Fibroblast of the aortic adventitia (primary cell): ENCODE measurements around the gene SERTAD3. TPM values are rescaled to one million over a fixed set of nuclear protein-coding genes. Genes with fewer than 3 reads are reported as not detected.
"Not testable (repeated sequence)": the region's sequence is repeated elsewhere in the genome, so short reads cannot be mapped to it uniquely, and the experiment has no call there.

ENCODE experiments used
- DNase-seq: peaks from one replicate; pipeline ENCODE4 v3.0.0-alpha.2; 2010; ENCODE audit warnings: low read depth
- H3K4me3 ChIP-seq: 2 replicates; pipeline ENCODE4 v1.5.1; 2011; ENCODE audit warnings: low read depth, mild to moderate bottlenecking, control low read depth, low read length, moderate library complexity
- CTCF ChIP-seq: IDR thresholded peaks from 2 replicates; pipeline ENCODE4 v1.5.1; 2011; ENCODE audit warnings: mild to moderate bottlenecking, low read length, control low read depth, inconsistent platforms; ENCODE audit not compliant: insufficient read depth
- total RNA-seq: library from RNA; depleted of rRNA; stranded (reverse); fragments of >200 nt; gene quantifications from 2 replicates; pipeline ENCODE4 v1.2.3, GENCODE V29; 2012; ENCODE audit warnings: low replicate concordance

Gene SERTAD3, protein sequence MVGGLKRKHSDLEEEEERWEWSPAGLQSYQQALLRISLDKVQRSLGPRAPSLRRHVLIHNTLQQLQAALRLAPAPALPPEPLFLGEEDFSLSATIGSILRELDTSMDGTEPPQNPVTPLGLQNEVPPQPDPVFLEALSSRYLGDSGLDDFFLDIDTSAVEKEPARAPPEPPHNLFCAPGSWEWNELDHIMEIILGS
- total RNA-seq: 6.2 and 24.4 TPM in 2 replicates

DNA sequence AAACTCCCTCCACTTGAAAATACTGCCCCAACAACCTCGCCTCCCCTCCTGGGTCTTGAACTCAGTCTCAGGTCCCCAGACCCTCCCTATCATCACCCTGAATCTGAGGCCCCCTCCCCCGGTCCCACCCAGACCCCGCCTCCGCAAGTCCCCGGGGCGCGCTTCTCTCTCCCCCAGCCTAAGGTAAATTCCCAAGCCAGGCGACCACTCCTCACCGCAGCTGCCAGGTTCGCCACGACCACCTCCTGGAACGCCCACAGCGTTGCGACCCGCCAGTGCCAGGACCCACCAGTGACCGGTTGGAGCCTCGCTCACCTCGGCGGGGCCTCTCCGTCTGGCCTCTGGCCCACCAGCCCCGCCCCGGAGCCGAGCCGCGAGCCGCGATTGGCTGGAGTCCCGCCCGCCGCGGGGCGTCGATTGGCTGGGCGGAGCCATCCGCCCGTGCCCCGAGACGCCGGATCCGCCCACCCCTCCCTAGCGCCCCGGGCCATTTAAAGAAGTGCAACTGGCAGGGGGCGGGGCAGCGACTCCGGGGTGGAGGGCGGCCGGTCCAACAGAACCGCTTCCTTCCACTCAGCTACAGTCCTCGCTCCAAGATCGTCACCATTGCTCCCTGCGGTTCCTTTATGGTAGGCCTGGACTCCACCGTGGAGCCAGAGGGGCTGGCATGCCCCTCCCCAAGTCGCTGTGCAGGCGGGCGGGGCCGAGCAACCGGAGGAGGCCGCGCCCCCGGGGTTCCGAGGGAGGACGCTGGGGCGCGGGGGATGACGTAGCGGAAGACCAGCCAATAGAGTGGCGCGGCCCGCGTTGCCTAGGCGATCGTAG is at the start of gene SERTAD3:
Gene SERTAD3, minus strand, starts transcription at position 336 of the 825 bp plus-strand sequence. CDS start 2,255 bp downstream, outside the sequence.
- peak within 1 kb of the TSS; percentile 84 for H3K4me3 ChIP-seq
- peak; percentile 92 for DNase-seq
- no peak for TF ChIP-seq CTCF

DNA sequence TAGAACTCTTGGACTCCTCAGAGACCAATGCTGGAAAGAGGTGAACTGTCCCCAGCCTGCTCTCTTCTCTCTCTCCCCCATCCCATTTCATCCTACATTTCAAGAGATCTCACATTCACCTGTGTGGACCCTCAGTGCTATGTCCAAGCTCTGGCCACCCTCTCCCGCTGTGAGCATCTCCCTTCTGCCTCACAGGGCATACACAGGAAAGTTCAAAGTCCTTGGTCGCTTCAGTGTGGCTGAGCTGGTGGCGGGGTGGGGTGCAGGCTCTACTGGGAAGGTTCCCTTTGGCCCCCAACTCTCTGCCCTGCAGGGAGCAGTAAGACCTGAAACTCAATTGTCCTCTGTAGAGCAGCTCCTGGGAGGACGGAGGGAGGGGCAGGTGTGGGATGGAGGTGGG is 49.6 kb upstream of the SERTAD3 start:
- DNase-seq: no peak
- no peak for TF ChIP-seq CTCF
- H3K4me3 ChIP-seq: no peak overlapping the region

DNA sequence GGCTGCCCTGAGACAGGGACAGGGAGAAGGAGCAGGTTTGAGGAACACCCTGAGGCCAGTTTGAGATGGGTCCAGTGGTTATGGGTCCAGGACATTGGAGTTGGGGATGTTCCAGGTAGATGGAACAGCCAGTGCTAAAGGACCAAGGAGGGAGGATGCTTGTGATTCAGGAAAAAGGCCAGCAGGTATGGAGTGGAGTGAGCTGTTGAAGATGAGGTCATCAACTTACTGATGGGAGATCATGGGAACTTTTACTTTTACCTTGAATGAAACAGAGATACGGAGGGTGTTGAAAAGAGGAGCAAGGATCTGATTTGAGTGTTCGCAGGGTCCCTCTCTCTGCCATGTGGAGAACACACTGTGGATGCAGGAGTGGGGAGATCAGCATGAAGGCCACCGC is 48.1 kb upstream of the SERTAD3 start:
- DNase-seq: no peak
- no peak overlapping the region for H3K4me3 ChIP-seq
- TF ChIP-seq CTCF: no peak

DNA sequence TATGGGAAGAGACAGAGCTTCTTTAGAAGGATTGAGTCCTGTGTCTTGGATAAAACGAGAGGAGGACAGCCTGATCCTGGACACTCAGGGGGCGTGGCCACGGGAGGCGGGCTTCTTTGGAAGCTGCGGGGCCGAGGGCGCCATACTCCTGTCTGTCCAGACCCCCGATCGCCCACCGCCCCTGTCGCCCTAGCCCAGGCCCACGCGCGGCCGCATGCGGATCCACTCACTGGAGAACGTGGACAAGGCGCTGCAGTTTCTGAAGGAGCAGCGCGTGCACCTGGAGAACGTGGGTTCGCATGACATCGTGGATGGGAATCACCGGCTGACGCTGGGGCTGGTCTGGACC is 45.7 kb upstream of the SERTAD3 start:
- no peak for DNase-seq
- H3K4me3 ChIP-seq: no peak overlapping the region
- TF ChIP-seq CTCF: no peak

DNA sequence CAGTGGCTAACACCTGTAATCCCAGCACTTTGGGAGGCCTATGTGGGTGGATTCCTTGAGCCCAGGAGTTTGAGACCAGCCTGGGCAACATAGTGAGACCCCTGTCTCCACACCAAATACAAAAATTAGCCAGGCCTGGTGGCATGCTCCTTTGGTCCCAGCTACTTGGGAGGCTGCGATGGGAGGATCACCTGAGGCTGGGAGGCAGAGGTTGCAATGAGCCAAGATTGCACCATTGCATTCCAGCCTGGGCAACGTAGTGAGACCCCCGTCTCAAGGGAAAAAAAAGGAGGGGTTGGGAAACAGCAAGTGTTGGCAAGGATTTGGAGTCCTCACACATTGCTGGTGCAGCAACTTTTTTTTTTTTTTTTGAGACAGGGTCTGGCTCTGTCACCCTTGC is 41.9 kb upstream of the SERTAD3 start:
- no peak overlapping the region for H3K4me3 ChIP-seq
- no peak for DNase-seq
- no peak for TF ChIP-seq CTCF

- H3K4me3 ChIP-seq: not testable (repeated sequence)
- DNase-seq: peak; percentile 21
These were observed 31.9 kb upstream of the SERTAD3 start for GRCh38 chr19:40475878-40476644.

DNA sequence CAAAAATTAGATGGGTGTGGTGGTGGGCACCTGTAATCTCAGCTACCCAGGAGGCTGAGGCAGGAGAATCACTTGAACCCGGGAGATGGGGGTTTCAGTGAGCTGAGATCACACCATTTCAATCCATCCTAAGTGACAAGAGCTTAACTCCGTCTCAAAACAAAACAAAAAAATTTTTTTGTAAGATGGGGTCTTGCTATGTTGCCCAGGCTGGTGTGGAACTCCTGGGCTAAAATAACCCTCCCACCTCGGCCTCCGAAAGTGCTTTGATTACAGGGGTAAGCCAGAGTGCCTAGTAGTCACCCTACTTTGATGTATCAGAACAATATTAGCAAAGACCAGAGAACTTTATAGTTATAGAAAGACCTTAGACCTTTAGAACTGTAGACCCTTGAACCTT is 30.6 kb upstream of the SERTAD3 start:
- no peak for DNase-seq
- no peak overlapping the region for H3K4me3 ChIP-seq
- no peak for TF ChIP-seq CTCF
